ENCODE results near the gene HSP90AB1.

HSP90AB1 gene

GRCh38 chr6:44269921-44270525 is 23.1 kb downstream of the HSP90AB1 start, which contains the start of gene TMEM151B:
TSS of gene TMEM151B (plus strand) at chr6:44270450. CDS start at chr6:44270743, 293 bp downstream.
- DNase-seq, result no peak

DNA sequence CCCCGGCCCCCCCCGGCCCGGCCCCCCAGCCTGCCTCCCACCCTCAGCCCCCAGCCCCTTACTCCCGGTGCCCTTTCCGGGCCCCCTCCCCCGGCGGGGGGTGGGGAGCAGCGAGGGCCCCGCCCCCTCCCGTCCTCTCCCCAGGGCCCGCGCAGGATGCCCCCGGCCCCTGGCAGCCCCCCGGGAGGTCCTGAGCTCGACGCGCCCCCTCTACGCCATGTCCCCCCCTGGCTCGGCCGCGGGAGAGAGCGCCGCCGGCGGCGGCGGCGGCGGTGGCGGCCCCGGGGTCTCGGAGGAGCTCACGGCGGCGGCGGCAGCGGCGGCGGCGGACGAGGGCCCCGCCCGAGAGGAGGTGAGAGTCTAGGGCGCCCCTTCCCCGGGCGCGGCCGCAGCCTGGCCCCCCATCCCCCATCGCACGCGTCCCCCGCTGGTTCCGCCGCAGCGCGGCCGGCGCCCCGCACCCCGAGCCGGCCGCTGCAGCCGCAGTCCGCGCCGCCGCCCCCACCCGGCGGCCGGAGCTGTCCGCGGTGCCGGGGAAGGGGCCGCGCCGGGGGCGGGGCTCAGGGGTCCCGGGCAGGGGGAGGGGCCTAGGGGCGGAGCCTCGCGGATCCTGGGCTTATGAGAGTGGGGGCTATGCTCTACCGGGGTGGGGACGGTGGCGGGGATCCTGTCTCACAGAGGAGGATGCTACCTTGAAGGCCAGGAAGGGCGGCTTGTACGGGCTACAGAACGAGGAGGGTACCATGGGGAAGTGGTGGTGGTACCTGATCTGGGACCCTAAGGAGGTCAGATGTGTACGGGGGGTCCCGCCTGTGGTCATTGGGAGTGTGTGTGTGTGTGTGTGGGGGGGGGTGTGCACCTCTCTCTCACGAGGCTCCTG is 23.9 kb downstream of the HSP90AB1 start:
- no peak for DNase-seq

- DNase-seq, result no peak
Observed at GRCh38 chr6:44271406-44271723, 24.5 kb downstream of the HSP90AB1 start.

DNA sequence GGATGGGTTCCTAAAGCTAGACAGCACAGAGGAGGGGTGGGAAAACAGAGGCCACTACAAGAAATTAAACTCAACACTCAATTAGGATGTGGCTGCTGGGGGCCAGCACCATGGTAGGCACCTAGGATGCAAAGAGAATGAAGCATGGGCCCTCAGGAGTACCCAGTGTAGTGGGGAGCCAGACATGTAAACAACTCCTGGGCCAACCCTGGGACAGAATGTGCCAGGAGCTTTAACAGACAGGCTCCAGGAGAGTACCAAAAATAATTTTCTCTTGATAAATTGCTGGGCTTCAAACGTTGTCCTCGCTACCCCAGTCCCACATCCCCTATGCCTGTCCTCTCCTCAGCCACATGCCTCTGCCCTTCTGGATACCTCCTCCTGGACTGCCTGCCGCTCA is 25.0 kb downstream of the HSP90AB1 start:
- no peak for DNase-seq

- no peak for DNase-seq
Observed at GRCh38 chr6:44272529-44272928, 25.6 kb downstream of the HSP90AB1 start.

DNA sequence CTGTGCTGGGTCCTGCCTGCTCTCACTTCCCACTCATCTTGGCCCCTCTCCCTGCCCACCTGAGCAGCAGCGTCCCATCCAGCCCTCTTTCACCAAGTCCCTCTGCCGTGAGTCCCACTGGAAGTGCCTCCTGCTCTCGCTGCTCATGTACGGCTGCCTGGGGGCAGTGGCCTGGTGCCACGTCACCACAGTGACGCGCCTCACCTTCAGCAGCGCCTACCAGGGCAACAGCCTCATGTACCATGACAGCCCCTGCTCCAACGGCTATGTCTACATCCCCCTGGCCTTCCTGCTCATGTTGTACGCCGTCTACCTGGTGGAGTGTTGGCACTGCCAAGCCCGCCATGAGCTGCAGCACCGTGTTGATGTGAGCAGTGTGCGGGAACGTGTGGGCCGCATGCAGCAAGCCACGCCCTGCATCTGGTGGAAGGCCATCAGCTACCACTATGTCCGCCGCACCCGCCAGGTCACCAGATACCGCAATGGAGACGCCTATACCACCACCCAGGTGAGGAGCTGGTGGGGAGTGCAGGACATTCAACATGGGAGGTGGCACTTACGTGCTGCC is 26.2 kb downstream of the HSP90AB1 start:
- no peak for DNase-seq

- DNase-seq, result no peak
Observed at GRCh38 chr6:44273617-44274016, 26.7 kb downstream of the HSP90AB1 start.

DNA sequence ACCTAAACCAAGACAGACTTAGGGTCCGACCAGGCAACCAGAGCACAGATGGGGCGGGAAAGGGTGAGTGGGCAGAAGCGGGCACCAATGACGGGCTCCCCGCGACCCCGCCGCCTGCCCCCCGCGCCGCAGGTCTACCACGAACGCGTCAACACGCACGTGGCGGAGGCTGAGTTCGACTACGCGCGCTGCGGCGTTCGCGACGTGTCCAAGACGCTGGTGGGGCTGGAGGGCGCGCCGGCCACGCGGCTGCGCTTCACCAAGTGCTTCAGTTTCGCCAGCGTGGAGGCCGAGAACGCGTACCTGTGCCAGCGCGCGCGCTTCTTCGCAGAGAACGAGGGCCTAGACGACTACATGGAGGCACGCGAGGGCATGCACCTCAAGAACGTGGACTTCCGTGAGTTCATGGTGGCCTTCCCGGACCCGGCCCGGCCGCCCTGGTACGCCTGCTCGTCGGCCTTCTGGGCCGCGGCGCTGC is 28.4 kb downstream of the HSP90AB1 start:
- DNase-seq, result no peak

- DNase-seq, result no peak
Observed at GRCh38 chr6:44275749-44276648, 29.1 kb downstream of the HSP90AB1 start.

GRCh38 chr6:44276667-44277640 is 30.1 kb downstream of the HSP90AB1 start:
- DNase-seq, result no peak

DNA sequence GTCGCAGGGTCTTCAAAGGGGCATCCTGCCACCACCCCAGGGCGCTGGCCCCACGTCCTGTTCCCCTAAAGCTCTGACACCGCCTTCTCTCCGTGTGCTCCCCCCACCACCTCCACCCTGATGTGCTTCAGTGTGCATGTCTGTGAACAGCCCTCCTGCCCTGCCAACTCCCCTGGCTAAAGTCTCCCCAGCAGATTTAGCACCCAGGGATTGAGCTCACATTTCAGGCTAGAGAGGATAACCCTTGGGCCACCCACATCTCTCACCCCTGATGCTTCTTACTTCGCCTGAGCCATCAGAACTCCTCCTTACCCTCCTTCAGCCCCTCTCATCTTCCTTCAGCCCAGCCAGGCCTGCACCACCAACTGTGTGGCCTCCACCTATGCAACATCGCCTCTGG is 30.9 kb downstream of the HSP90AB1 start:
- no peak for DNase-seq

DNA sequence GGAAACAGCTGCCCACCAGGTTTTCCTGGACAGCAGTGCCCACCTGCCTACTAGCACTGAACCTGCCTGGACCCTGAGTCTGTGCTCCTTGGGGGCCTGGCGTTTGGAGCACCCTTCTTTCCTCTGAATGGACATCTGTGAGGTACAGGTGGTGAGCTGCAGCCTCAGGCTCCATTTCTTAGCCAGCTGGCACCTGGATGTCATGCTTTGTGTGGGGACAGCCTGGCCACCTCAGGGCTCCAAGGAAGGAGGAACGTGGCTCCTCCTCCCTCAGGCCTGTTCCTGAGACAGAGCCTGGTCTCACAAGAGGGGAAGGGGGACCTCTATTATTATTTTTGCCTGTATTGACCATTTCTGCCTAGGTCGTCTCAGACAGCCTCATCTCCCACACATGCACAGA is 31.4 kb downstream of the HSP90AB1 start:
- DNase-seq, result no peak

- DNase-seq, result no peak
Observed at GRCh38 chr6:44278774-44279697, 32.1 kb downstream of the HSP90AB1 start.

DNA sequence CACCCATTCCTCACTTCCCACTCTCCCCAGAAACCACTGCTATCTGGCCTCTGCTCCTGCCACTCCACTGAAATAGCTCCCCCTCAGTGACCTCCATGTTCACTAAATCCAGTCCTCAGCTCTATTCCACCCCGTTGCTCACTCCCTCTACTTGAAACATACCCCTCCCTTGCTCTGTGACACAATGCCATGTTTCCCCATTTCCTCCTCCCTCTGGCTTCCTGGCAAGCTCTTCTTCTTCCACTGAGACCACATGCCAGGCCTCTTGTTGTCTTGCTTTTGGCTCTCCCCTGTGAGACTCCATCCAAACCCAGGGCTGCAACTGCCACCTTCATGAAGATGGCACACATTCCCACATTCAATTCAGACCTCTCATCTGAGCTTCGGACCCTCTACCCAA is 37.2 kb downstream of the HSP90AB1 start:
- no peak for DNase-seq

- DNase-seq, result no peak
Observed at GRCh38 chr6:44284867-44285266, 38.0 kb downstream of the HSP90AB1 start.

DNA sequence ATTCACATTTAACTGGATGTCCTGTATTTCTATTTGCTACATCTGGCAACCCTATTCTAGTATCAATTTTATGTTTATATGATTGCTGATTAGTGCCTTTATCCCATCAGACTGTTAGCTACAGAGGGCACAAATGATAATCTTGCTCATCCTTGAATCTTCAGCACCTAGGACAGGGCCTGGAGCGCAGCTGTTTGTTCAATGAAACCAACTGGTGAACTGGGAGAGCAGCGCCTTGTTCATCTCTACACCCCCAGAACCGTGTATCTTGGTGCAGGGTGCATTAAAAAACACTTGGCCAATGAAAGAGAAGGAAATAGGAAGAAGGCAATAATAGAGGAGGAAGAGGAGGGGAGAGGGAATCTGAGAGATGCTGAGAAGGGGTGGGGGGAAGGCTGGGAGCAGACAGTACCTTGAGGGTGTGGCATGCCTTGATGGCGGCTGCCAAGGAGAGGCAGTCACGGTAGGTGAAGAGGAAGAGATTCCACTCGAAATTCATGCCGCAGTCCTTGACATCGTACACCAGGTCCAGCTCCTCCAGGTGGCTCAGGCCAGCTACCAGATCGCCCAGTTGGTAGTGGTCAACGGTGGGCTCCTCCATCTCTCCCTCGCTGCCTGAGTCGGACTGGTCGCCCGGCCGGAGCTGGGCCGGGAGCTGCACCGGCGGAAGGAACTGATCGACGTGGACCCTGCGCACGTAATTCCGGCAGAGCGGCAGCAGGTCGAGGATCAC is 38.8 kb downstream of the HSP90AB1 start:
- DNase-seq, result no peak

DNA sequence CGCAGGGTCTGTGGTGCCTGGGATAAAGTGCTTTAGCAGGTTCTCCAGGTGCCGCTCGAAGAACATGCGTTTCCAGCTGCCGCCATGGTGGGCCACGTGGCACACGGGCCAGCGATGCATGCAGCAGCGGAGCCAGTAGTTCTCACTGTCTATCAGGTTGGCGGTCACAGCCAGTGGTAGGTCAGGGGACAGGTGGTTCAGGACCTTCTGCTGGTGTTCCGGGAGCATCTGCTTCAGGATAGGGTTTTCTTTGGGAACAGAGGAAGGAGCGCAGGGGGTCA is 39.3 kb downstream of the HSP90AB1 start:
- no peak for DNase-seq

- DNase-seq, result no peak
Observed at GRCh38 chr6:44286747-44287146, 39.8 kb downstream of the HSP90AB1 start.

DNA sequence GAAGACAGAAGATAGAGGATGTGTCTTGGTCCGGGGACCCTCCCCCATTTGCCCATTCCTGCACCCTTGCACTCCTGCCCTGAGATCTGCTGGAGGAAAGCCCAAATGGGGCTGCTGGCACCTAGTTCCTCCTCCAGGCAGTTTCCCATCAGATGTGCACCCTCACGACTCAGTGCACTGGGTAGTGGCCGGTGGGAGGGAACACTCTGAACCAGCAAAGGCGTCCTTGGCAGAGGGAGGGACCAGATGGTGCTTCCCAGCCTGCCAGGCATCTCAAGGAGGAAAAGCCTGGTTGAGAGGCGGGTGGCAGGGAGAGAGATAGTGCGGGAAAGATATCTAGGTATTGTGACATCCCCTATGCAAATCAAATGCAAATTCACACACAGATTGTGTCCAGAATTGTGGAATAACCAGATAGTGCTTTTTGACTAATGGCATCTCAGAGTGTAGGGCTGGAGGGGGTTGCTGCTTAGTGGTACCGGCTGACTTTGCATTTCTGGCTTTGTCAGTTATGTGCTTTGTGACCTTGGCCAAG is 42.9 kb downstream of the HSP90AB1 start:
- no peak for DNase-seq

- DNase-seq, result no peak
Observed at GRCh38 chr6:44291841-44292240, 44.9 kb downstream of the HSP90AB1 start.

Measured in activated CD4-positive, CD25-positive, alpha-beta regulatory T cell (primary cell).